IPS DF 4.7 (cell line): ENCODE measurements around the gene CBLB.

ENCODE experiments used
- DNase-seq: peaks from one replicate; pipeline ENCODE4 v3.0.0-alpha.2; 2013; ENCODE audit warnings: low spot score; ENCODE audit errors: extremely low read depth

CBLB gene

DNA sequence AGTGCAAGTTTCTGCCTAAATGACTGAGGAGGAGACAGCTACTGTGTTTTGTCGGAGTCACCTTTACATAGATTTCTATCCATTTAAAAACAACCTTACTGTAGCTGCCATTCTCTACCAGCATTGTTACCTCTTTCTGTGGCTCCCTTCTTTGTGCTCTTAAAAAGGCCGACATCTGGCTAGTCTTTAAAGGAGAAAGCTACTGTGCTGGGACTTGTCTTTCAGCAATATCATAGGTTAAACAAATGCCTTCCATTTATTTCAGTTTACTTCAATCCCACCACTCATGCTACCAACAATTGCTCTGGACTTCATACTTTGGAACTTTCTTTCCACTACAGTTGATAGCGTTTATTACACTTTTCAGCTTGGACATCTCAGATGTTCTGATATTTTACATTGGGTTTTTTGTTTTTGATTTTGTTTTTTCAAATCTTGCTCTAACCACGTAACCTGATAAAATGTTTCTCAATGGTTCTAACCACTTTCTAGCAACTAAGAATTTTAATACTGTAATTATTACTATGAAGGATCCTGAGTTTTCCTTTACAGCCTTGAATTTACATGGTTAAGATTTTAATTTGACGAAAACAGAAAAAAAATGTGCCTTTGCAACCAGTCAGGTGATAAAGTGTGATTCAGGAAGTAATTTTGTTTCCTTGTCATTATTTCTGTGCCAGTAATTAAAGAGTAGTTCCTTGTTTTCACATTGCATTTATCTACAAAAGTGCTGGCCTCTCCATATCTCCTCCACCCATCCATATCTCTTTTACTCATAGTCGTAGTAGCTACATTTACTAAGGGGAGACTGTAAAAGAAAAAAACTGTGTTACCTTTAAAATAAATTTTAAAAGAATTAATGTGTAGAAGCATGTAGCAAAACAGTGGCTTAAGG, 1.3 kb upstream of the CBLB start:
- no peak for DNase-seq

DNA sequence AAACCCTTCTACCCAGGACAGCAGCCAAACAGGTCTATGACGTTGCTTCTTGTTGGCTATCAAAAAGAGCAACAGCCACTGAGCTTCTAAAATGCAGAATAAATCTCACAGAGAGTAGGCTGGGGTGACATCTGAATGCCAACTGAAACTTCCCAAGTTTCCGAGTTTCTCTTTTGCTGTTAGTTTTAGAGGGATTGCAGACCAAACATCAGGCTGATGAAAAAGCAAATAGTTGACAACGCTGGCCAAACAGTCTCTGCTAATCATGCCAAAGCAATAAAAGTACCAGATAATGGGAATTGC, 670 bp upstream of the CBLB start:
- DNase-seq, result no peak

DNA sequence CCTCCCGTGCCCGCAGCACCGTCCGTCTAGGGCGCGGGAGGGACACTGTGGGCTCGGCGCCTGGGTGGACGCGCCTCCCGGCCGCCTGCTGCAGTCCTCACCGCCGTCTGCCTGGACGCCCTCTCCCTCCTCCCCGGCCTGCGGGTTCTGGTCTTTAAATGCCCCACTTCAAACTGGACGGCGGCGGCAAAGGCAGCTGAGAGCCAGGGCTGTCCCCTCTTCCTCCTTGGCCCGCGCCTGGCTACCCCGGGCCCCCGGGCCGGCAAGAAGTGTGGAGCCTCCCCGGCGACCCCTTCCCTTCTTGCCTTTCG, 426 bp downstream of the CBLB start:
- no peak for DNase-seq

DNA sequence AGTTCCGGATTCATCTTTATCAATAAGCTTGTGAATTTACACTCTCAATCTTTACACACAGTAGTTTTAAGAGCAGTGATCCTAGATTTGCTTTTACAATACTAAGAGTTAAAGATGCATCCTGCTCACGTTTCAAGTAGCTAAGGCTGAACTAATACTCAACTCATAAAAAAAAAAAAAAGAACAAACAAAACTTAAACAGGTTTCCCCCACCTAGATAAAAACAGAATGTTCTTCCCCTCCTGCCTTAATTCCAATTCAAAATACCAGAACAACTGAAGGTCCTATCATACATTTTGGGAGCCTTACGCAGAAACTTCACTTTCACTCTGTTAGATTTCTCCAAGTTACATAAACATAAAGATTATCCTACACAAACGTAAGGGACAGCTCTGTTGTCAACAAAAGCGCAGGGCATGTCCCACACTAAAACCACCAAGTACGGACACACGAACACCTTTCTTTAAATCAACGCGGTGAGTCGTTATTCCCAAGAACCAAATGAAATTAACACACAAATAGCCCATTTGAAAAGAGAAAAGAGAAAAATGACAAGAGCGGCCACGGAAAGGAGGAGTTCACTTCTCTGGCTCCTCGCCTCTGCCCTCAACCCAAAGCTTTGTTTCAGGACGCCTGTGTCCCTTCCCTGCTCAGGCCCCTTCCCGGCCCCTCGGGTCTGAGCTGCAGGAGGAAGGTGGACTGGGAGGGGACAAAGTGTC, 941 bp downstream of the CBLB start:
- no peak for DNase-seq

DNA sequence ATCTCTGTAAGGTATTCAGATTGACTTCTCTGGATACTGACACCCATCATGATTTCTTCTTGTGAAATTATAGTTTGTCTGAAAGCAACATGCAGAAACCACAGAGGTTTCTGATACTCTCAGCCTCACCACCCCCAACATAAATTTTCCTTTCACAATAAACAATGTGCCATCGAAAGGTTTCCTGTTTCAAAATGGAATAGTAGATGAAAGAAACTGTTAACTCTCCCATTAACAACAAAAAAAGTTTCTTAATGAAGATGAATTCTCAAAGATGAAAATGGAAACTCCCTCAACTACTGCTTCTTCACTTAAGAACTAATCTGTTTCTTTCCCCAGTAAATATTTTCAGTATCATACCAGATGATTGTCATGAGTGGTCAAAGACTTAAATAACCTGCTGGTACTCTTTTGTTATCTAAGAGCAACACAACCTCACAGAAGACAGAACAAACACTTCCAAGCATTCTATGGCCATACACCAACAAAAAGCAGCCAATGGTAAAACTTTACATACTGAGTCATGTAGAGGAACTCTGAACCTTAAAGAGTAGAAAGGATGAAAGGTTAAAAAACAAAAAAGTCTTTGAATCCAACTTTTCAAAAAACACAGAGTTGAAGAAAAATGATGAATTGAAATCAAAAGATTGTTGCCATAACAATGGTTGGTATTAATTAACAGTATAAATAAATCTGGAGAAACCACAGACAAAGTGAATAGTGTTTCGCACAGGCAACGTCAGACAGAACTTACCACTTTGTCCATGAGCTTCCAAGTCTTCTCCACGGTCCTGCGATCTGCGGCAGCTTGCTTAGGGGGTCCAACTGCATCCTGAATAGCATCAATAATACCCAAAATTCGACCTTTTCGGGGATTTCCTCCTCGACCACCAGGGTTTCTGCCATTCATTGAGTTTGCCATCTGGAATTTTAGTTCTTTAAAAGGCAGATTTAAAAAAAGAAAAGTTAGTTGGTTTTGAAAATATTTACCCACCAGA, 1.9 kb downstream of the CBLB start:
- DNase-seq, result no peak

DNA sequence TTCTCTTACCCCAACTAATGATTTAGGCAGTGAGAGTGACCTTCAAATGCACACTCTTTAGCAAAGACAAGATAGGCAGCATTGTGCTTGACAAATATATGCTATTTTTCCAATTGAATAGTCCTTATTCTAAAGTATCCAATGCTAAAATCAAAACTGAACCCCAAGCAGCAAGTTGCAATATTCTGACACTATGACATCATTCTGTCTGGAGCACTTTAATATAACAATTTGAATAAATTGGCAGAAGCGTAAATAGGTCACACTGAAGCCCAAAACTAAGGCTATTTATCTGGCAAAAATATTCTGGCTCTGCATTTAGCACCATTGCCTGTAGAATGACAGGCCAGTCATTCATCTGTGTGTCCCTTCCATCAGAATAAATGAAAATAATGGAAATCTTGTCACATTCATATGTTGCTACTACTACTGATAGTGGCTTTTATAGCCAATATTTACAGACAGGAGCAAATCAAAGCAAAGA, 2.9 kb downstream of the CBLB start:
- DNase-seq, result no peak

DNA sequence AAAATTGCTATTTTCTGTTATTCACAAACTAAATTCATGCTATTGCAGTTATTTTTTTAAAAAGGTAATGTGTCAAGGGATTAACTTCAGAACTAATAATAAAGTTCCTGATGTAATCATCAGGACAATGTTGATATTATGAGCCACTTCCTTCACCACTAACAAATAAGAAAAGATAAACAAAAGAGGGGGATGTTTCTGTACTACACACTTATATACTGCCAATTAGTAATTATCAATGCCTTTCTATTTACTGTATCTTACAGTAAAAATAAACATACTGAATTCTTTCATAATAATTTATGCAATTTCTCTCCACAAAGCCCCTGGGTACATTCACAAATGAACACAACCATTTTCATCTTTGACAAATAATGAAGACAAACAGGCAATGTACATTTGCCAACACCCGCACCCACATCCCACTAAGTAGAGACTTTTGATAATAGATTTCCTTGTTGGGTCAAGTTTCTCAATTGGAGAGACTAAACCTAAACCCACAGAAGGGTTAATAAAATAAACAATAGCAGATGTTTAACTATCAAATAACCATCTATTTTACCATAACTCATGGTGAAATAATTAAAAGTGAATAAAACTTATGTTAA, 3.7 kb downstream of the CBLB start:
- no peak for DNase-seq

DNA sequence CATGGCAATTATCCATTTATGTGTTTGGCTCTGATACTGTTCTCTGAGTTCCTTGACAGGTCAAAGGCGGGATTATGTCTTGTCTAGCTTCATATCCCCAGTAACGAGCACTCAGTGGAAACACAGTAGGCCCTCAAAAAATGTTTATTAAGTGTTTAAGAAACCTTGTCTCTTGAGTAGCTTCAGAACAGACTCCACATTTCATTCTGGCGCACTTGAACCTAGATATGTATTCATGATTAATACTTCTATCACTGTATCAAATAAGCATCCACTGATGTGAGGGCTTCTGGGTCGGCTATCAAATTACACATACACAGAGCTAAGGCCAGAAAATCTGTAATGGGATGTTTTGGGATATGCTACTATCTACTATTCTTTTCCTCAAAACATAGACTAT, 4.6 kb downstream of the CBLB start:
- no peak for DNase-seq

DNA sequence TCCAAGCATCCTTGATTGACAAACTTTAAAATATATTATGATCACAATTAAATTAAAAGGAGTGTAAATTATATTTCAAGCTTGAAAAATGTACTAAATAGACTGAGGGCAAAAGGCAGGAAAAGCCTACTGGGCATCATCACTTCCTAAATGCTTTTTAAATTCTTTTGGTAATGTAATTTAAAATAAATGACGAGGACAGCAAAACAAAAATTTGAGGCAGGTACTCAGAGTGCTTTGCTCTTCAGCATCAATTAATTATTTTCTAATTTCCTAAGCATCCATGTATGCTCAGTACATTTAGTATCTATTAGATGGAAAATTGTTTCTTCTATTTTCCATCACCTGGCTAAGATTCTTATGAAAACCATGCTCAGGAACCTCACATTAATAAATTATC, 5.2 kb downstream of the CBLB start:
- DNase-seq, result no peak

DNA sequence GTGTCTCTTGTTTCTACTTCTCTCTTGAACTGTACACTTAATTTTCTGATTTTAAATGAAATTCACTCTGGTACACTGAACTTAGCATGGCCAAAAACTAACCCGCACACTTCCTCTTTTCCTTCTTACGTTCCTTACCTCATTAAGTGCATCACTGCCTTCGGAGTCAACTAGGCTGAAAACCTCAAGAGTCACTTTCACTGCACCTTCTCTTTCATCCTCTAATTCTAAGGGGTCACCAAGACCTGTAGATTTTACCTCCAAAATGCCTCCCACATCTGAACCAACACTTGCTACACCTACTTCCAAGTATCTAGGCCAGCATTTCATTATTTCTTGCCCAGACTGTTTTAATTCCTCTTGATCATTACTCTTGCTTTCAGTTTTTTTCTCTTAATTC, 6.6 kb downstream of the CBLB start:
- DNase-seq, result no peak

DNA sequence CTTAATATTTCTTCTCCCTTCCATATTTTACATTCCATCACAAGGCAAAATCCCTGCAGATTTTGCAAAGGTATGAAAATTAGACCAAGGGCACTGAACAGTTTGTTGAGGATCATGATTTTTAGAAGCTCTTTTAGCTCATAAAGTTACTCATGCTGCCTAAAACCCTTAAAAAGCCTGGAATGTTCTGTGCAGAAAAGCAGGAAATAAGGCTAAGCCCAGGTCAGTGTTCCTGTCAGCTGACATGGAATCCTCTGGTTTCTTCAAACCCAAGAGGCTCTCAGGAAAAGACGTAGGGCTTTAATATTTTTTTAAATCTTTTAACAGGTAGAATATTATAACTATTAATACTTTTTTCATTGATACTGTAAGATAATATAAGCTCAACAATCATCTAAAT, 8.2 kb downstream of the CBLB start:
- no peak for DNase-seq

DNA sequence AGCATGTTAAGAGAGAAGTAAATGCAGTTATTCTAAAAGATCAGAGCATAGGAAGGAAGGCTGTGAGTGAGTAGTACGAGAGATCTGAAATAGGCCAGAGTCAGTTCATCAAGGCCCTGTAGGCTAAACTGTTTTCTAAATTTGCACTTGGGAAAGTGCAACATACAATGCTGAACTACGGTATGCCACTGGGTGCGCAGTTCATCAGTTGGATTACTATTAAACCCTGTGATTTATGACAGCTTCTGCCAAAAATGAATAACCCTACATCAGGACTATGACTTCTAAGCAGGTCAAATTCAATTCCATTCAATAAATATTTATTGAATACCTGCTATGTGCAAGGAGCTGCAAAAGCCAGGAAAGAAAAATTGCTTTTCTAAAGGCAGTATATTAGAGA, 10.8 kb downstream of the CBLB start:
- no peak for DNase-seq

DNA sequence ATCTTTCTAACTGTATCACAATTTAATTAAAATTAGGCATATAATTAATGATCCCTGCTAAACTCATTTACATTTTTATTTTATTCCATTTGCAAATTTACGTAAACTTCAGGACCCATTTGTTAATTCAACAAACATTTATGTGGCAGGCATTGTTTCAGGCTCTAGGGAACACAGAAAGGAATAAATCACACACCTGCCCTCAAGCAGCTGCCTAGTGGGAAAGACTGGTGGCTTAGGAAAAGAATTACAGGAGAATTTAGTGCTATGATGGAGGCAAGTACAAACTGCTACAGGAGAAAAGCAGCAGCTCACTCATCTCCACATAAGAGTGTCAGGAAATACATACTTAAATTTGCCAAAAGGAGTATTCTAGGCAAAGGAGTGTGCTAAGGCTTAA, 11.2 kb downstream of the CBLB start:
- DNase-seq, result no peak

DNA sequence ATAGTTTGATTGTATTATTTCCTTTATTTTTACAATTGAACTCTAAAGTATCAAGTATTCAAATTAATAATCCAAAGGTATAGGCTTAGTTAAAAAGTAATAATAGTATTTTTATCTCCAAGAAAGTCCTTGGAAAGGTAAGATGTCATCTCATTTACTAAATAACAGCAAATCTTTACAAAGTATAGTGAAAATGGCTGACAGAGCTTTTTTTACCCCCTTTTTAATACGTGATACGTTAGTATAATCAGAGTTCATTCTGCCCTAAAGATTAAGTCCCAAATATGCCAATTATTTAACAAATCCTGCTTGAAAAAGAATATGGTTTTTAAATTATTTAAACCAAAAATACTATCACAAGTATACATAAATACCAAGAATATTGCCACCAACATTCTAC, 12.2 kb downstream of the CBLB start:
- no peak for DNase-seq

DNA sequence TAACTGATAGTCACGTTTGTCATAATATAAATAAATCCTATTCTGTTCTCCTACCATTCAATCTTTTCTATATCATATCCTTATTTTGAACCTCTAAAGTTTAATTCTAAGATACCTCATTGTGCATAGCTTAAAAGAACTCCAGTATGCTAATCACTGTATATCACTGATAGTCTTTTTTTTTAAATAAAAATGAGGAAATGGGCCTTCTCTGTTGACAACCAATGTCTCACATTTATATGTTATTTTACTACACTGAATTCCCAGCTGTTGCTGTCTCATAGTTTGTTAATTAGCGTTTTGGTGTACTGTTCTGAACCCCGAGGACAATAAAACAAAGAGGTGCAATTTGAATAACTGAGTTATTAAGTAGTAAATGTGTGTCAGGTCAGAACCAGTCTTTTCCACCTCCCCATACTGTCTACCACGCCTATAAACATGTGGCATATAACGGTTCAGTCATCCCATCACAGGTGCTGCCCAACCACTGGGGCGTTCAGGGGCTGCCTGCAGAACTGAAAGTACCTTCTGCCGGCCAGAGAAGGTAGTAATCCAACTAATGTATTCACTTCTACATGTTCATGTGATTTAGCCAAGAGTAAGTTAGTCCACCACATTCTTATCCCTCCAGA, 14.9 kb downstream of the CBLB start:
- DNase-seq, result no peak

DNA sequence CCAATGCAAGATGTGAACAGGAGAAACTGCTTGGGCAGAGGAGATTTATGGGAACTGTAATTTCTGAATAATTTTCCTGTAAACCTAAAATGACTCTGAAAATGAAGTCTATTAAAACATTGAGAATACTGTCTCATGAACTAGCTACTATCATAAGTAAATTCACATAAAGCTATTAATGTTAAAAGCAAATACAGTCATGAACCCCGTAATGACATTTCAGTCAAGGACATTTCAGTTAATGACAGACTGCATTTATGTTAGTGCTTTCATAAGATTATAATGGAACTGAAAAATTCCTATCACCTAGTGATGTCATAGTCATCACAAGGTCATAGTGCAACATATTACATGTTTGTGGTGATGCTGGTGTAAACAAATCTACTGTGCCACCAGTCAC, 17.2 kb downstream of the CBLB start:
- no peak for DNase-seq

DNA sequence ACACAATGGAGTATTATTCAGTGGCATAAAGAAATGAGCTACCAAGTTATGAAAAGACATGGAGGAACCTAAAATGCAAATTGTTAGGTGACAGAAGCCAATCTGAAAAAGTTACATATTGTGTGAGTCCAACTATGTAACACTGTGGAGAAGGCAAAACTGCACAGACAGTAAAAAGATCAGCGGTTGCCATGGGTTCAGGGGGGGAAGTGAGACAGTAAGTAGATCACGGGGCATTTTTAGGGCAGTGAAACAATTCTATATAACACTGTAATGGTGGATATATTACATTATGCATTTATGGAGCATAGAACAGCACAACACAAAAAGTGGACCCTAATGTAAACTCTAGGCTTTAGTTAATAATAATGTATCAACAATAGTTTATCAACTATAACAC, 17.6 kb downstream of the CBLB start:
- no peak for DNase-seq

DNA sequence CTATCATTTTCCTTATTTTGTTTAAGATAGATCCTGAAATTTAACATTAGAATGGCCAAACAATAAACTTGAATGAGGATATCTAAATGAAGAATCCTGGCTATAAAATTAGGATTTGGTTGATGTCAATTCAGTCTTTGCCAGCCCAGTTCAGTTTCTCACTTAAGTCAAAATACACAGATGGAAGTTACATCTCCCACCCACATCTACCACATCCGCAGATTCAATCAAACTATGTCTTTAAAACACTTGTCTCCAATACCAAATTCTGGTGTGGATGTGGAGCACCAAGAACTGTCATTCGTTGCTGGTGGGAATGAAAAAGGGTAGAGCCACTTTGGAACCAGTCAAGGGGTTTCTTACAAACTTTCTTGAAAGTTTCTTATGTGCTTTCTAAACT, 18.2 kb downstream of the CBLB start:
- no peak for DNase-seq

DNA sequence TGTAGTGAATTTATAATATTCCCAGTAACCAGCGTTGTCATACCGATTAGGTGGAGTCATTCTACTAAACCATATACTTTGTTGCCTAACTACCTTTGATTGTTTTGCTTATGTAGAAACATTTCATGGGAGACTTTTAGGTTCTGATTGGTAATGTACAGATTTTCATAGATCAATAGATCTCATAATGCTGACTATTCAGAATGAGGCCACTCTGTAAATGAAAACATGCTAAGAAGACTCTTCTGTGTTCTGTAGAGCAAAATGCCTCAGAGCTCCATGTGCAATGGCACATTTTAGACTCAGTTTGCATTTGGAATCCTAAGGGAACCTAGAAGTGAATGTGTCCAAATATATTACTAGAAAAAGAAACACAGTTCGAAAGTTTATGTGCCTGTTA, 20.0 kb downstream of the CBLB start:
- no peak for DNase-seq

DNA sequence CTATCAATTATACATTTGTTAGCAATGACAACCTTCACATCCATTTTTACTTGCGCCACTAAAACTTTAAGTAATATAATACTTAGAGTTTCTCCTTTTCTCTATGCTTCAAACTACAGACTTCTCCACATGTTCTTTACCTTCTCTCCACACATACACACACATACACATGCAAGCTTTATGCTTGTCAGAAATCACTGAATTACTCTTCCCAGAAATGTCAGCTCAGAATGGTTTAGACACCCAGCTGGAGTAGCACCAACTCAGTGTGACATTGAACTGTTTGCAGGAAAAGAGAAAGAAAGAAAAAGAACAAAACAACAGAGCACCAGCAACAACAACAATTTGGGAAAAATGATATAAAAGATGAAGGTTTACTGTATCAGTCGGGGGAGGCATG, 20.9 kb downstream of the CBLB start:
- no peak for DNase-seq

DNA sequence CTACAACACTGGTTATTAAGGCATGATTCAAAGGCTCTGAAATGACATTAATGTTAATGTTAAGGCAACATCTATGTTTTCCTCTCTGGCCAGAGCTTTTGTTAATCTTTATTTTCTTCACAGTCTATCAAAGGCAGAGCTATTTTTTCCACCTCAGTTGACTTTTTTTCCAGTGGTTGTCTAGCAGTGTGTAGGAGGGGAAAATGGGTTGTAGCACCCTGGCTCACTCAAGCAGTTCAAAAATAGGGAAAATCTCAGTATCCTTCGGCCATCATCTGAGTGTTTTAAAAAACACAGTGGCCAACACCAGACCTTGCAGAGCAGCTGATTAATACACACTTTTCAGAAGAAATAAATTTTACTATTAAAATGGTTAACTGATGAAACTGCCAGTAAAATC, 21.4 kb downstream of the CBLB start:
- no peak for DNase-seq
